Panc1 (cell line): ENCODE measurements around the gene COA7. TPM values are rescaled to one million over a fixed set of nuclear protein-coding genes. Genes with fewer than 3 reads are reported as not detected.

Experiments used
- ATAC-seq: fragments of 200-7000 bp; cut with Tn5 transposase; 2 replicates; pipeline ENCODE4 v1.9.1; 2020; ENCODE audit warnings: mild to moderate bottlenecking, moderate library complexity
- BruUV-seq: library from RNA; stranded (reverse); fragments of 400-500 nt; replicated peaks from 2 replicates; lab custom pipeline; 2021; lab: Mats Ljungman, UMichigan
- CTCF ChIA-PET: fragments of 300-600 bp; sonication (Branson Sonifier 250); formaldehyde crosslinking; loops from one replicate; lab custom pipeline; 2022; ENCODE audit warnings: antibody characterized with exemption; lab: Charles Lee
- POLR2A ChIA-PET: fragments of 300-600 bp; sonication (Branson Sonifier 250); formaldehyde crosslinking; loops from one replicate; lab custom pipeline; 2022; ENCODE audit warnings: antibody characterized with exemption; lab: Charles Lee
- DNase-seq: peaks from one replicate; pipeline ENCODE4 v3.0.0-alpha.2; 2010; ENCODE audit warnings: low read depth, low spot score
- H3K27ac ChIP-seq: 2 replicates; pipeline ENCODE4 v1.5.1; 2011; ENCODE audit warnings: mild to moderate bottlenecking, low read length, inconsistent platforms
- H3K27me3 ChIP-seq: fragments of 200-500 bp; sonication (Bioruptor generic); 2 replicates; pipeline ENCODE4 v1.6.0; 2014; ENCODE audit warnings: low read length, inconsistent platforms; ENCODE audit not compliant: control insufficient read depth, insufficient read depth
- H3K36me3 ChIP-seq: fragments of 200-500 bp; sonication (Bioruptor generic); 2 replicates; pipeline ENCODE4 v1.5.1; 2014; ENCODE audit warnings: inconsistent platforms, mild to moderate bottlenecking, low read length, moderate library complexity; ENCODE audit not compliant: control insufficient read depth, insufficient read depth
- H3K4me1 ChIP-seq: 2 replicates; pipeline ENCODE4 v1.5.1; 2011; ENCODE audit warnings: inconsistent platforms, mild to moderate bottlenecking, low read length, moderate library complexity; ENCODE audit not compliant: control insufficient read depth, insufficient read depth
- H3K4me3 ChIP-seq, 2 experiments: 2 replicates each; pipeline ENCODE4 v1.5.1; 2011 to 2012; ENCODE audit warnings: low read depth in 2 of 2, low read length in 2 of 2, mild to moderate bottlenecking in 2 of 2, inconsistent platforms in 1 of 2, moderate library complexity in 1 of 2
- H3K9me3 ChIP-seq: fragments of 200-500 bp; sonication (Bioruptor generic); 2 replicates; pipeline ENCODE4 v1.5.1; 2014; ENCODE audit warnings: low read depth, mild to moderate bottlenecking, inconsistent platforms, low read length, moderate library complexity; ENCODE audit not compliant: control insufficient read depth, insufficient read depth
- CTCF ChIP-seq: fragments of 450-650 bp; IDR thresholded peaks from 2 replicates; pipeline ENCODE4 v1.5.1; 2017; ENCODE audit warnings: mild to moderate bottlenecking
- POLR2AphosphoS5 ChIP-seq: IDR thresholded peaks from 2 replicates; pipeline ENCODE4 v1.6.1; 2012; ENCODE audit warnings: mild to moderate bottlenecking, low read depth, low read length, moderate library complexity
- REST ChIP-seq, 2 experiments: IDR thresholded peaks; 2 replicates each; pipeline ENCODE4 v1.6.1; 2011 to 2012; ENCODE audit warnings: low read depth in 2 of 2, control low read depth in 1 of 2, low read length in 1 of 2, mild to moderate bottlenecking in 1 of 2, moderate library complexity in 1 of 2; ENCODE audit not compliant: insufficient read depth in 1 of 2
- SIN3A ChIP-seq: IDR thresholded peaks from 2 replicates; pipeline ENCODE4 v1.6.1; 2012; ENCODE audit warnings: low read depth, mild to moderate bottlenecking, low read length, moderate library complexity, borderline replicate concordance; ENCODE audit not compliant: insufficient read depth
- TCF7L2 ChIP-seq: IDR thresholded peaks from 2 replicates; pipeline ENCODE4 v1.6.1; 2011; ENCODE audit warnings: mild to moderate bottlenecking, low read depth, low read length, inconsistent platforms
- in situ Hi-C: cut with HindIII; loops from 2 replicates; pipeline ENCODE4 v1.10.0; 2016; ENCODE audit warnings: low sequenced_read_pairs, low pct_unique_long_range_greater_than_20kb
- intact Hi-C: fragments of 100-400 bp; cut with micrococcal nuclease; formaldehyde crosslinking; loops from one replicate; pipeline ENCODE4 v1.10.0; 2022; ENCODE audit not compliant: unreplicated experiment
- total RNA-seq: library from RNA; stranded (reverse); gene quantifications from one replicate; pipeline ENCODE4 v1.2.1, GENCODE V29; 2021; ENCODE audit not compliant: unreplicated experiment

The COA7 gene
- total RNA-seq, 1 experiment from 2014 or later: 44.9 TPM

- intact Hi-C loops: loop anchor here (1.0 kb wide), 1 partner anchor 14 kb away; no protein-coding TSS in a partner anchor
- POLR2A ChIA-PET: no interaction called here
- no peak for DNase-seq
- Histone ChIP-seq H3K4me1 (peaks cover 3% of the 10 kb centered on the region; the same call in 1 of the 2 replicates), H3K4me3 (no peak overlapping the region), H3K36me3 (no peaks in the 10 kb centered on the region), H3K27me3 (no peaks in the 10 kb centered on the region), H3K27ac (no peak overlapping the region), H3K9me3 (no peaks in the 10 kb centered on the region)
- CTCF ChIA-PET: no interaction called here
- BruUV-seq: no TSS peak
- no peak for TF ChIP-seq TCF7L2
- TF ChIP-seq REST (IDR thresholded peaks at IDR 0.05; ENCODE audit: insufficient read depth in 1 of 2, low read depth in 2 of 2, low read length in 1 of 2): no peak
- no peak for TF ChIP-seq POLR2AphosphoS5
- no peak for TF ChIP-seq CTCF
- TF ChIP-seq SIN3A: no peak
- in situ Hi-C loops: no loop called here
- ATAC-seq: peak; percentile 52
Measured at GRCh38 chr1:52672946-52673345, 25.2 kb downstream of the COA7 start.

- no peaks in the 10 kb centered on the region for H3K27me3 ChIP-seq
- no peaks in the 10 kb centered on the region for H3K9me3 ChIP-seq
- TF ChIP-seq POLR2AphosphoS5 (no peak), SIN3A (no peak), TCF7L2 (no peak), REST (IDR thresholded peaks at IDR 0.05; ENCODE audit: insufficient read depth in 1 of 2, low read depth in 2 of 2, low read length in 1 of 2) (no peak), CTCF (no peak)
- H3K4me3 ChIP-seq: no peak overlapping the region
- no TSS peak for BruUV-seq
- ChIA-PET POLR2A (no interaction called here), CTCF (no interaction called here)
- ATAC-seq (no peak), DNase-seq (no peak)
- in situ Hi-C loops (no loop called here), intact Hi-C loops (no loop called here)
- no peaks in the 10 kb centered on the region for H3K36me3 ChIP-seq
- H3K27ac ChIP-seq: no peak overlapping the region
- peaks cover 3% of the 10 kb centered on the region; the same call in 1 of the 2 replicates for H3K4me1 ChIP-seq
Measured at GRCh38 chr1:52670604-52671003, 27.5 kb downstream of the COA7 start.
